CD4-positive, alpha-beta T cell treated with Interleukin-1 beta for 1 hour (primary cell): ENCODE data around the gene C3orf20.

Source experiments
- DNase-seq, 2 donors: peaks; one replicate each; pipeline ENCODE4 v3.0.0-alpha.2; 2020 to 2022

C3orf20 gene

DNA sequence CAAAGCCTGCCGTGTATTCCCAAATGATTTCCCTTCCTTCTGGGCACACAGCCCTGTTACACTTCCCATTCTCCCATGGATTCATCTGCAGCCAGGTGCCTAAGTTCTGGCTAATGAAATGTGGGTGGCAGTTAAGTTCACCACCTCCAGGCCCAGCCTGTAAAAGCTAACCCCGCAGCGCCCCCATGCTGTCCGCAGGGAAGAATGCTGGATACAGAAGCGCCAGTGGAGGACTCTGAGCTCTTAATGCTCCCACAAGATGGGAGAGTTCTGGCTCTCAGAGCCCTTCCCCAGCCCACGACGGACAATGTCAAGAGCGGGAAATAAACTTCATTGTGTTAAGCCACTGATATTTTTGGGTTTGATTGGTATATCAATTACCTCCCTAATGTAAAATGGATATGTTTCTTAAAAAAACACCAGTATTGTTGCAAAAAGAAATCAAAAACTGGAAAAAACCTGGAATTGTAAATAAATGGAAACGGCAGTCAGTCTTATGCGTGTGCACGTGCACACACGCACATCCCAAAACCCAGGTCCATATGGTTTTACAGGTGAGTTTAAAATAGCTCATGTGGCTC lies 106.1 kb downstream of the C3orf20 start:
- DNase-seq = no peak

DNA sequence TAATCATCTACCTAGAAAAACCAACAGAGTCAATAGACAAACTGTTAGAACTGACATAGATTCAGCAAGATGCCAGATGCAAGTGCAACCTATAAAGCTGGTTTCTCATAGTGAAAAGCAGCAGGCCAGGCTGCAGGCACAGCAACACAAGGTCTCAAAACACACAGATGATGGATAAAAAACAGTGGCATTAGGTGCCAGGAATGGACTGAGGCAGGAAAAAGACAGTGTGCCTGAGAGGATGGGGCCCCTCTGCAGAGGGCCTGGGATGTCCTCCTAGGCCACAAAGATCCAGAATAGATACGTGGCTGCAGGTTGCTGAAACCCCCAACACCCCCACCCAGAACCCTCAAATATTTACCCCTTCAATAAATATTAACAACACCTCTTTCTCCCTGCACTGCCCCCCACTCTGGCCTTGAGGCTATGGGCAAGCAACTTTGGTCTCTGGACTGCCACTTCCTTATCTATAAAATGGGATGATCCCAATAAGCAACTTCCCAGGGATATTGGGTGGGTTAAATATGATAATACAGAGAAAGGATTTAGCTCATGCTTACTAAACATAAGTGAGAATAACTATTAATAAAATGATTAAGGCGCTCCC lies 108.6 kb downstream of the C3orf20 start:
- DNase-seq = no peak

DNA sequence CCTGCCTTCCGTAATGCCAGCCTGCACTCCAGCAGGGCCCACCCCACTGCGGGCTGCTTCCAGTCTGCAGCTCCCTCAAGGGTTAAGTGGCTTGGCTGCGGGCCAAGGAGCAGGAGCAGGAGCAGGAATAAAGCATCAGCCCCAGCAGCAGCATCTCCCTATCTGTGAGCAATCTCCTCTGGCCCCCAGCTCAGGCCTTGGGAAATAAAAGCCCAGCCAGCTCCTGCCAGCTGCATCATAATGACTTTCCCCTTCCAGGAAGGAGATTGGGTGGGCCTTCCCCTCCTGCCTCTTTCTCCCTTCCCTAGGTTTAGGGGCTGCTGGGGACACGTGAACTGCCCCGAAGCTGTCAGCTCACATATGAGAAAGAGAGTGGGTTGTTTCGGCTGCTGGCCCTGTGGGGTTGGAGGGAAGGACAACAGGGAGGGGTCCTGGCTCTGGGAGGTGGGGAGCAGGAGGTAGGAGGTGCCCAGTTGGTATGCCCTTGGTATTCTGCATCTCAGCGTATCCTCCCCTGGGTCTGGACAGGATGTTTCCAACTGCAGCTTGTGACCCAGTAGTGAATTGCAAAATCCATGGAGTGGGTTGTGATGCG lies 109.2 kb downstream of the C3orf20 start:
- DNase-seq = no peak

DNA sequence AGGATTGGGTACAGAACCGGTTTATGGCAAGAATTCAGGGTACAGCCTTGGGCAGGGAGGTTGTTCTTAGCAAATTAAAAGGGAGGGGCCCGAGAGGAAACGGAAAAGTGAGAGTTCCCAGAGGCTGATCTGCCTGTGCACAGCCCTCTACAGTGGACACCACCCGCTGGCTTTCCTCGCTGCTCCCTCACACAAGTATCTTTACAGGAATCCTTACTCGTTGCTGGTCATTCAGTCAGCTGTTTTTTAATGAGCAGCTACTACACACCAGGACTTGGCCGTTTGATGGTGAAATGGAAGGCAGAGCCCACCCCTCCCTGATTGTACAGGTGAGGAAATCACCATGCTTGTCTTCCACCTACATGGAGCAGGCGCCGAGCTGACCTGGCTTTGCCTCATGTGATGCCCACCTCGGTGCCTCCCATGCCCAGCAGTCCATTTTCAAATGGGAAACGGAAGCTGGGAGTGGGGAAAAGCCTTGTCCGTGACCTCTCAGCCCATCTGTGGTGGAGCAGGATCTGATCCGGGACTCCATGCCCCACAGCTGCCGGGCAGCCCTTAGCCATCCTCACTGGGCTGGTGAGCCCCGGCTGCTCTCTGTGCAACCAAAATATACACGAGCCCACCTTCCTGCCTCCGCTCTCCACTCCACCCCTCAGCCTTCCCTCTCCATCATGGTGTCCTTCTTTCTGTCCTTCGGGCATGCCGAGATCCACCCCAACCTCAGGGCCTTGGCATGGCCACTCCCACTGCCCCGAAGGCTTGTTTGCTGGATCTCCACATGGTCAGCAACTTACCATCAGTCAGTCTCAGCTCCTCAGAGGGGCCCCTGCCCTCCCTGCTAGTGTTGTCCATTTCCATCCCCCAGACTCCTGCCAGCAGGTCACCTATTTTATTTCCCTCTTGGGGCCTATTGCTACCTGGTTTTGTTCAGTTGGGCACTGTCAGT lies 110.5 kb downstream of the C3orf20 start:
- DNase-seq = no peak

DNA sequence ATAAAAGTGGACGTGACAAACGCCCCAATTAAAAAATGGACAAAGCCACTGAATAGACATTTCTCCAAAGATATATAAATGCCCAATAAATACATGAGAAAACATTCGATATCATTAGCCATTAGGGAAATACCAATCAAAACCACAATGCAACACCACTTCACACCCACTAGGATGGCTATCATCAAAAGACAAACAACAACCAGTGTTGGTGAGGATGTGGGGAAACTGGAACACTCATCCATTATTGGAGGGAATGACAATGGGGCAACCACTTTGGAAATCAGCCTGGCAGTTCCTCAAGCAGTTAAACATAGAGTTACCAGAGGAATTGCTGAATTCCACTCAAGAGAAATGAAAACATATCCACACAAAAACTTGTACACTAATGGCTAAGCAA lies 111.4 kb downstream of the C3orf20 start:
- DNase-seq = no peak

DNA sequence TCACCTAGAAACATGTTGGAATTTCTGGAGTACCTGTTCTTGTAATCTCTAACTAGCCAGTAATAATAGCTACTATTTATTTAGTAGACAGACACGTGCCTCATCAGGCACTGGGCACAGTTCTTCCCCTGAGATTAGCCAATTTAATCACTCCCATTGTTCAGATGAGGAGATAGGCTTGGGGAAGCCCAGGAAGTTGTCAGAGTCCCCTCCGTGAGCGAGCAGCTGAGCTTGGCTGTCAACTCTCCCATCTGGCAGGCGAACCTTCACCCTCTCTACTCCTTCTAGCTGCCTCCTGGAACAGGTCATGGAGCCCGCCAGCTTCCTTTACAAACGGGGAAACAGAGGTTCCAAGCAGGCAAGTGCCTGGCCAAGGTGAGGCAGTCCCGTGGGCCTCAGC lies 112.7 kb downstream of the C3orf20 start:
- no peak for DNase-seq

DNA sequence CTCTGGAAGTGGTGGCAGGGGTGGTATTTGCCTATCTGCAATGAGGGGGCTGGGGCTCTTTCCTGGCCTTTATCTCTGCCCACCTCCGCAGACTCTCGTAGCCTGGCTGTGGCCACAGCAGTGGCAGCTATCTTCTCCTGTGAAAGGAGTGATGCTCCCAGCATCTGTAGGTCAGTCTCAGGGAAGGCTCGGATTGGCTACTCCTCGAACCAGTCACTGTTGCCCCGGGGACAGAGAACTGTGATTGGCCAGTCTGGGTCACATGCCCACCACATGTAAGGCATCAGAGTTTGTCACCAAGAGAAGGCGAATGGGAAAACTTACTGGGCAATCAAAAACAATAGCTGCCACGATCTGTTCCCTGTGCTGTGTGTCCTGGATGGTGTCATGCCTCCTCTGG lies 113.7 kb downstream of the C3orf20 start:
- no peak for DNase-seq

DNA sequence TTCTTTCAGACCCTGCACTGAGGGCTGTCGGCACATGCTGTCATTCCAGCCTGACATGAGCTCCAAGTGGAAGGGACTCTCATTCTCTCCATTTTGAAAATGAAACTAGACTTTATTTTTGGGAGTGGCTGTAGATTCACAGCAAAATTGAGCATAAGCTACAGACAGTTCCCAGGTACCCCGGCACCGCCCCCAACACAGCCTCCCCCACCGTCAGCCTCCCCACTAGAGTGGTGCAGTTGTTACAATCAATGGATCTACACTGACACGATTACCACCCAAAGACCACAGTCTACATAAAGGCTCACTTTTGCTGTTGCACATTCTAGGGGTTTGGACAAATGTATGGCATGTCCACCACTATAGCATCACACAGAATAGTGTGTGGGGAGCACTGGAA lies 114.3 kb downstream of the C3orf20 start:
- DNase-seq = no peak

DNA sequence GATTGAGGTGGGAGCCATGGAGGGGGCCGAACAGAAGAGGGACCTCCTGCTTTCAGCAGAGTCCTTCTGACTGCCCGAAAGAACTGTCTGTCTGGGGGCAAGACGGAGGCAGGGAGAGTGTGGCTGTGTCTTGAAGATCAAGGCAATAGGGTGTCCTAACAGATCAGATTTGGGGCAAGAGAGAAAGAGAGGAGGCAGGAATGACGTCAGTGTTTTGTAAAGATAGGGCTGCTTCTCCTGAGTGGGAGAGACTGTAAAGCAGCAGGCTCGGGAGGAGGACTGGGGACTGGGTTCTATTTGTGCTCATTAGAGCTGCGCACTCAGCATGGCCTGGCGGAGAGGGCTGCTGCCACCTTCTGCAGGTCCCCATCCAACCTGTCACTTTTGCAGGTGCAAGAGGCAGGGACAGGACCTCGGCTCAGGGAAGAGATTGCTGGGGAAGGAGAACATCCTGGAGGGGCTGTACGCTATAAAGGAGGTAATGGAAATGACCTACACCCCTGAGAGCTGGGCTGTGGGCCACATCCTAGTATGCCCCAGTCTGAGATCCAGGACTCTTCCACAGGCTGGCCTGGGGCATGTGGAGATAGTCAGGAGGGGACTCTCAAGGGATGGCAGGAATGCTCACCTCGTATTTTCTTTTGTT lies 114.8 kb downstream of the C3orf20 start:
- no peak for DNase-seq

DNA sequence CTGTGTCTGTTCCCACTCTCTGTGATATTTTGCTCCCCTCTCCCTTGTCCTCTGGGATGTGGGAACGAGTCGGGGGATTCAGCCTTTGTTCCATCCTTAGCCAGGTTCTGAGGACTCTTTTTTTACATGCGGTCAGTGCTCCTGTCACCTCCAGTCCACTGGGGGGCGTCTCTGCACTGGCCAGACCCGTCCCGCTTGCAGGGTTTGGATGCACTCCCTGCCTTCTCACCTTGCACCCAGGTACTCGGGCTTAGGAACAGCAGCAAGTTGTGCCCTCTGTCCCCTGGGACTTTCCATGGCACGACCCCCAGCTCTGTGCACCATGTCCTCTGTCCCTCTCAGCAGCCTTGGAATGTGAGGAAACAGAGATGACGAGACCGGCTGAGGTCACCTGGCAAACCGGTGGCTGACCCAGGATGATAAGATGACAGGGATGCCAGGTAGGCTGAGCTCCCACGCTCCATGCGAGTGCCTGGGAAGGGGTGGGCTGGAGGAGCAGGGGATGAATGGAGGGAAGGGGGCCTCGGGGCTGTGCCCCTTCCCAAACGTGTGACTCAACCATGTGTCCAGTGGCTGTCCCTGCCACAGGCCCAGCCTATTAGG lies 116.5 kb downstream of the C3orf20 start:
- peak; percentile 21 to 32 for DNase-seq

DNA sequence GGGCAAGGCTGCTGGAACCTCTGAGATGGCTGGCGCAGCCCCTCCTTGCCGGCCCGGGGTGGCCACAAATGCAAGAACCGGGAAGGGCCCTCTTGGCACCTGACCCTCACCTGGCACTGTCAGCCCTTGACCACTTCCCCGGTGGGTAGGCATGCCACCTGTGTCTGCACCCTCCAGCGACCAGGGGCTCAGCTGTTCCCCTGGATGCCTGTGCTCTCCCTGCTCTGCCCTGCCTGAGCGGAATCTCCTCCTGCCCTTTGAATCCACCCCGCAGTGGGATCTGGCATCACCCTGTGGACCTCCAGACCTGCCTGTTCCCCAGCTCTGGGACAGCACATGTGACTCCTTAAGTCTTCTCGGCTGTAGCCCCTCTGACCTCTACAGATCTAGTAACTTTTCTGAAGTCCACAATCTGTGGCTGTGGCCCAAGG lies 117.8 kb downstream of the C3orf20 start:
- DNase-seq = no peak

DNA sequence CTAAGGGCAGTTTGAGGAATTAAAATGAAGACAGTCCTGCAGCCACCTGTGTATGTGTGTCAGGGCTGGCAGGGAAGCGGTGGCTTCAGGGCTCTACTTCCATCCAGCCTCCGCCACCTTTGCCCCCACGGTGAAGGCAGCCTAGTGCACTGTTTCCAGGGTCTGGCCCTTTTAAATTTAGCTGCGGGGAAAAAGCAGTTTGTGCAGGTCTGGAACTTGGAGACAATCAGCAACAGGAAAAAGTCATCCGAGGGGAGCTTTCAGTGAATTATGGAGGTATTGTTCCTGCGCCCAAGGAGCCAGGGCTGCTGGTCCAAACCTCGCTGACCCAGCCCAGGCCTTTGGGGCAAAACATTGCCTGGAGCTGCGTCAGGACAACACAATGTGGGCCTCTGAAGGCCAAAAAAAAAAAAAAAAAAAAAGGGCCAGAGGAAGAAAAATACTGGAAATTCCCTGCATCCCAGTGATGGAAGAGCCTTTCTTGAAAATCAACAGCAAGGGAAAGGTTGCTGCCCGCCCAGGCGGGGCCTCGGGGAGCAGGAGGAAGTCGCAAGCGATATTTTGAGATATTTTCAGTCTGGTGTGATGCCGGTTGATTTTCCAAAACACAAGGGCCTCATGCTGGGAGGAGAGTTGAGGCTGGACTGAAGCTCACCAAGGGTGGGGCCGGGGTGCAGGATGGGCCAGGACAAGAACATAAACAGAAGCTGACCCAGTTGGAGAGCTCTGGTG lies 118.4 kb downstream of the C3orf20 start:
- DNase-seq = no peak

DNA sequence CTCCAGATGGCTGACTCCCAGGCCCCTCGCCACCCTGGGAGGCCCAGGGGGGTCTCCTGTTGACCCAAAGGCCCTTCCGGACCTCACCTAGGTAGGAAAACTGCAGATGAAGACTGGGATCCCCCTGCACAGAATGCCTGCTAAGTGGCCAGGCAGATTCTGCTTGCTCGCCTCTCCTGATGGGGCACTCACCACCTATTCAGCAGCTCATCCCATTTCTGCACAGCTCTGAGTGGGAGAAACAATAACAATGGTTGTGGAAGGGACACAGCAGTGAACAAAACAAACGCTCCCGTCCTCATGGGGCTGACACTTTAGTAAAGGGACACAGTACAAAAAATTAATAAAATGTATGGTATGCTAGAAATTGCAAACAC lies 118.9 kb downstream of the C3orf20 start:
- no peak for DNase-seq

DNA sequence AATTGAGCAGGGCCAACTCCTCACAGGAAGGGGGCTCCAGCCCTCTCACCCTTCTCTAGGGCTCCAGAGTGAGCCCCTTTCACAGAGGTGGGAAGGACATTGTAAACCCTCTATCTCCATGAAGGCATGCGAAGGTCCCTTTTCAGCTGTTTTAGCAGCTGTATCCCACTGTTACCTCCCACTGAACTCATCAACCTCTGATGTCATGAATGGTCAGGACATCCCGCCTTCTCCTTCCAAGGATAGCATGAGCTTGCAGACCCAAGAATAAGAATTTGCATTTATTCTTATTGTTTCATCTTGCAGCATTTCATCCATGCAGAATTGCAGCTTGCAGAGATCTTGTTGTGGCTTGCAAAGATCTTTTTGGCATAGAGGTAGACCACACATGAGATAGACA lies 119.5 kb downstream of the C3orf20 start:
- no peak for DNase-seq

DNA sequence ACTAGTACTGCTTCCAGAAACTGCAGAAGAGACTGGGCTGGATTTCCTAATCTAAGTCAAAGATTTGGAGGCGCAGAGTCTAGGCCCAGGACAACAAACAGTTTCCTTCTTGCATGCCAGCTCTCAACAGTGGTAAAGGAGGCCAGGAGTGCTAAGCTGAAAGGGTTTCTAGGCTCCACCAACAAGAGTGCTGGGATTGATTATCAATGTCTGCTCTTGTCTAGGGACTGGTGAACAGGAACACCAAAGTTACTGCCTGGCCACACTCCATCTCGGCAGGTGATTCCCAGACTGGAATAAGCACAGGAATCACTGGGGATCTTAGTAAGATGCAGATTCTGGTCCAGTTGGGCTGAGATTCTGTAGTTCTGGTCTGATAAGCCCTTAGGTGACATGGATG lies 121.1 kb downstream of the C3orf20 start:
- no peak for DNase-seq

DNA sequence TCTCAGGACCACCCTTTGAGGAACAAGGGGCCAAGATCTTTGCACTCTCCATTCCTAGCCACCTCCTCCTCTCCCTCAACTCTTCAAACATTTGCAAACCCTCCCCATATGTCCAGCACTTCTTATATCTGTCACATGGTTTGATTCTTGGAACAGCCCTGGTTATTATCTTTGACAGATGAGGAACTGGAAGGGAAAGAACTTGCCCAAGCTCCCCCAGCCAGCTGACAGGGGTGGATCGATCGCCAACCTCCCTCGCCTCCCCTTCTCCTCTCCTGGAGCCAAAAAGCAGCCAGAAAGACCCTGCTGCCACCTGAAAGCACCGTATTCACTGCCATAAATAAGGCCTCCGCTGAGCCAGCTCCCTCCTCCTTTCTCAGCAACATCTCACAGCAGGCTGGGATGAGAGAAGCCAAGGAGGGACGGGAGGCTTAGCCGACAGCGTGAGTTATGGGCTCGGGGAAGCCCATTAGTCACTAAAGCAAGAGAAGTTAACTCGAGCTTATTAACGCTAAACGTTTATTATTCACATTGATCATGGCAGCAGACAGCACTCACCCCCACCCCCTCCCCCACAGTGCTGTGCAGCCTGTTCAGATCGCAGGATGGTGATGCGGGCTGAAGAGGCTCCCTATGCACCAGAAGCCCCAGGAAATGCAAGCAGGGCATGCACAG lies 121.6 kb downstream of the C3orf20 start:
- no peak for DNase-seq

DNA sequence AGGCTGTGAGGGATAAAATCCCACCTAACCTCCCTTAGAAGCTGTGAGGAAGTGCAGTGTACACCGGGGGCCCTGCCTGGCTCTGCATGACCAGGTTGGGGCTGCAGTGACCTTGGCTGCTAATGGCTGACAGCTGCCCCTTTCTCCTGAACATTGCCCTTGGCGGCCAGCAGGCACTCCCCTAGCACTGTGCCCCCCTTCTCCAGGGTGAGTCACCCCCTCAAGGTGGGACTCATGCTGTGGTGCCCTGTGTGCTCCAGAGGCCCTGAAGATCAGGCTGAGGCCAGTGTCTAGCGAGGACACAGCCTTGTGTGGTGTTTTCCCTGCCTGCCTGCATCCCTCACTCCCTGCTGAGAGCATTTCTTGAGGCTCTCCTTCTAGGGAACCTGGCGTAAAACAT lies 122.8 kb downstream of the C3orf20 start:
- DNase-seq = no peak

DNA sequence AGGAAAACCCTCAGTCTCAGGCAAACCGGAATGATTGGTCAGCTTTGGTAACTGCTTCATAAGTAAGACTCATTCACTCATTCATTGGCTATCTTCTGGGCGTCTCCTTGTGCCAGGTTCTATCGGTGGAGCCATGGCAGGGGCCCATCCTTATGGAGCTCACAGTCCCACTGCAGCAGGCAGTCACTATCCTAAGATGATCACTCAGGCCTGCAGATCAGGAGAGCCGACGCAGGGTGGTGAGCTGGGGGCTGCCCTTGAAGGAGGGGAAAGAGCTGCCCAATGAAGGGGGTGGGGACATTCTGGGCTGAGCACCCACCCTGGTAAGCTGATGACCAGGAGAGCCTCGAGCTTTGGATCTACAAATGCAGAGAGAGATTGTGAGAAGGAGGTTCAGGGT lies 123.3 kb downstream of the C3orf20 start:
- no peak for DNase-seq

DNA sequence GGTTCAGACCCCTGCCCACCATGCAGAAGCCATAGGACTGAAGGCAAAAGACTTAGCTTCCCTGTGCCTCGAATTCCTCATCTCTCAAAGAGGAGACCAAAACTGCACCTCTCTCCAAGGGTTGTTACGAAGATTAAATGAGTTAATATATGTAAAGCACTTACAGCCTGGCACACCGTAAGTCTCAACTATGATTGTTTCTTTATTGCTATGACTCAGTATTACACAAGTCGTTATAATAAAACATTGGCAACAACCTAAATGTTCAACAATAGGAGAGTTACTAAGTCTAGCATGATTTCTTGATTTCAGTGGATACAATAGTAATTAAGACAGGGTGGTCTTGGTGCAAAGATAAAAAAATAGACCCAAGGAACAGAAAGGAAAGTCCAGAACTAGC lies 124.2 kb downstream of the C3orf20 start:
- DNase-seq = no peak

DNA sequence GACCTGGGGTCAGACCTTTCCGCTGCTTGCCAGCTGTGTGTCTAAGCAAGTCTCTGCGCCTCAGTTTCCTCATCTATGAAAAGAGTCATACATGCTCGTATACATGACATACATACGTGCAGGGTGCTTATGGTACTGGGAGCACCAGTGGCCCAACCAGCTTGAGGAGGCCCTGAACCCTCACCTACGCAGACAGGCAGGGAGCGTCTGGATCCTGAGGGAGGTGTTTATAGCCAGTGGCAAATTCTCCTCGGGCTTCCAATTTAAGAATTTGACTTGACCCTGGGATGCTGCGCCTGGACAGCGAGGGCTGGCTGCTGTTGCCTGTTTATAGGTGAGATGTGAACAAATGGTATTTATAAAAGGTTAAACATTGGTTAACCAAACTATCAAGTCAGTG lies 126.1 kb downstream of the C3orf20 start:
- no peak for DNase-seq

DNA sequence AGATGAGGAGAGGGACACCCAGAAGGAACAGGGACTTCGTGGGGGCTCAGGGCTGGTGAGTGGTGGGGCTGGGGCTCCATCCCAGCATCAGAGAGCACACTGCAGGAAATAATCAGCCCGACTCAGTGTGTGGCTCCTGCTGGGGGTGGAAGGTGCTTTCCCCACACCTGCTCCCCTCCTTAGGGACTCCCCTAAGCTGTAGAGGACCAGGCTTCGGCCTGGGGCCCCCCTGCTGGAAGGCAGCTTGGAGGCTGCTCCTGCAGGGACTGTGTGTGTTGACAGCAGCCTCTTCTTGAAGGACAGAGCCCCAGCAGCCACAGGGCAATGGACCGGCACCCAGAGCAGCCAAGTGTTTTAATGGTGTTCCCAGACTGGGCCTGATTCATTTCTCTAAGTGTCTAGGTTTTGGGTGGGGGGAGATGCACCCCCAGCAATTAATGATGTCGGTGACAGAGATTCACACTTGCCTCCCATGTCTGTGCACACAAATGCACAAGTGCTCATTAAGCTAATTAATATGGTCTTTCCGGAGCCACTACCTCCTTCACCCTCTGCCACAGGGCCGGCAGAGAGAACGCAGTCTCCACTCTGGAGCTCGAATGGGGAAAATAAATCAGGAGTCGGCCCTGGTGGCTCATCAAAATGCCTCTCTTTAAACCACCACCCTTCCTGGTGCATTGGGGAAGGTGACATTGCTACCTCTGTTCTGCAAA lies 126.9 kb downstream of the C3orf20 start:
- no peak for DNase-seq
